H1 (cell line): Measurements from ENCODE around the gene ARHGAP28. TPM values are rescaled to one million over a fixed set of nuclear protein-coding genes. Genes with fewer than 3 reads are reported as not detected.

Experiments
- CTCF ChIA-PET: fragments of 300-600 bp; sonication (Branson Sonifier 250); formaldehyde crosslinking; loops from one replicate; lab custom pipeline; 2021; ENCODE audit not compliant: partially characterized antibody; lab: Charles Lee
- POLR2A ChIA-PET: fragments of 300-600 bp; sonication (Branson Sonifier 250); formaldehyde crosslinking; loops from one replicate; lab custom pipeline; 2021; ENCODE audit warnings: inconsistent platforms; ENCODE audit not compliant: partially characterized antibody; lab: Charles Lee
- DNase-seq, 2 experiments: peaks; one replicate each; pipeline versions ENCODE4 v3.0.0 to v3.0.0-alpha.2; 2010 to 2022; ENCODE audit warnings: low spot score in 2 of 2, low read depth in 1 of 2, mixed read lengths in 1 of 2
- FAIRE-seq: peaks from 2 replicates; lab custom pipeline; 2011; peaks lifted over from hg19 to GRCh38; lab: Jason Lieb, UNC
- H2AFZ ChIP-seq: 2 replicates; pipeline ENCODE4 v1.8.1; 2012; ENCODE audit warnings: low read length, inconsistent platforms
- H2AK5ac ChIP-seq: 2 replicates; pipeline ENCODE4 v1.6.1; 2013; ENCODE audit warnings: low read depth, low read length
- H2BK120ac ChIP-seq: replicated peaks from 2 replicates; pipeline ENCODE3; 2013; ENCODE audit warnings: low read depth, low read length, inconsistent platforms
- H2BK12ac ChIP-seq: 2 replicates; pipeline ENCODE4 v1.6.1; 2013; ENCODE audit warnings: low read depth, low read length
- H2BK15ac ChIP-seq: 2 replicates; pipeline ENCODE4 v1.6.1; 2013; ENCODE audit warnings: low read length
- H2BK20ac ChIP-seq: 2 replicates; pipeline ENCODE4 v1.6.1; 2013; ENCODE audit warnings: low read length
- H2BK5ac ChIP-seq: 2 replicates; pipeline ENCODE4 v1.6.1; 2013; ENCODE audit warnings: low read depth, low read length
- H3K14ac ChIP-seq: 2 replicates; pipeline ENCODE4 v1.6.1; 2013; ENCODE audit warnings: inconsistent platforms; ENCODE audit not compliant: insufficient read length
- H3K18ac ChIP-seq: 2 replicates; pipeline ENCODE4 v1.6.1; 2013; ENCODE audit warnings: low read length; ENCODE audit errors: extremely low read depth
- H3K23ac ChIP-seq: 2 replicates; pipeline ENCODE4 v1.6.1; 2013; ENCODE audit warnings: inconsistent platforms; ENCODE audit not compliant: insufficient read length
- H3K23me2 ChIP-seq: 2 replicates; pipeline ENCODE4 v1.6.1; 2013; ENCODE audit warnings: low read depth, low read length
- H3K27ac ChIP-seq: 2 replicates; pipeline ENCODE4 v1.6.1; 2011; ENCODE audit warnings: low read depth, low read length, inconsistent platforms
- H3K27me3 ChIP-seq, 4 experiments: replicated peaks in 1 of 4; 1 replicate in 1 of 4; 2 replicates in 3 of 4; pipeline versions ENCODE4 v1.6.1 to v1.8.1; 2011 to 2013; ENCODE audit warnings: low read length in 3 of 4, mild to moderate bottlenecking in 3 of 4, inconsistent platforms in 2 of 4, mixed read lengths in 2 of 4, moderate library complexity in 1 of 4; ENCODE audit not compliant: control insufficient read depth in 3 of 4, insufficient read depth in 3 of 4; ENCODE audit errors: extremely low read depth in 1 of 4
- H3K36me3 ChIP-seq, 4 experiments: 2 replicates each; pipeline versions ENCODE4 v1.6.1 to v1.8.1; 2011 to 2013; ENCODE audit warnings: mild to moderate bottlenecking in 4 of 4, low read length in 3 of 4, moderate library complexity in 2 of 4, control low read depth in 1 of 4, inconsistent platforms in 1 of 4; ENCODE audit not compliant: insufficient read depth in 4 of 4, control insufficient read depth in 2 of 4
- H3K4ac ChIP-seq: replicated peaks from 2 replicates; pipeline ENCODE3; 2013; ENCODE audit warnings: low read length, low read depth, mixed read lengths, inconsistent platforms; ENCODE audit not compliant: insufficient read length
- H3K4me1 ChIP-seq, 4 experiments: replicated peaks in 1 of 4; 1 replicate in 1 of 4; 2 replicates in 3 of 4; pipeline versions ENCODE4 v1.6.1 to v1.8.1; 2011 to 2013; ENCODE audit warnings: low read length in 3 of 4, inconsistent platforms in 2 of 4, mixed read lengths in 1 of 4; ENCODE audit not compliant: insufficient read depth in 4 of 4, control insufficient read depth in 3 of 4
- H3K4me2 ChIP-seq, 2 experiments: 2 replicates each; pipeline versions ENCODE4 v1.6.1 to v1.8.1; 2011 to 2013; ENCODE audit warnings: low read depth in 2 of 2, low read length in 2 of 2, control low read depth in 1 of 2, inconsistent platforms in 1 of 2, mild to moderate bottlenecking in 1 of 2; ENCODE audit not compliant: insufficient read depth in 1 of 2
- H3K4me3 ChIP-seq, 4 experiments: fragments of 200-600, 300-600 bp in 1 of 4; sonication (generic), shearing (Covaris generic), sonication (Bioruptor Twin) in 1 of 4; 2 replicates each; pipeline versions ENCODE4 v1.5.1 to v1.8.1; 2011 to 2016; ENCODE audit warnings: low read length in 4 of 4, low read depth in 3 of 4, control low read depth in 2 of 4, inconsistent platforms in 2 of 4, mild to moderate bottlenecking in 2 of 4, mixed read lengths in 1 of 4, moderate library complexity in 1 of 4; ENCODE audit not compliant: insufficient read depth in 2 of 4; ENCODE audit errors: extremely low read depth in 1 of 4
- H3K56ac ChIP-seq: replicated peaks from 2 replicates; pipeline ENCODE3; 2013; ENCODE audit warnings: low read depth, mild to moderate bottlenecking, mixed read lengths, low read length, inconsistent platforms; ENCODE audit not compliant: insufficient read length
- H3K79me1 ChIP-seq: 2 replicates; pipeline ENCODE4 v1.6.1; 2013; ENCODE audit warnings: low read depth, low read length, control low read depth
- H3K79me2 ChIP-seq, 2 experiments: 2 replicates each; pipeline versions ENCODE4 v1.6.1 to v1.8.1; 2012 to 2013; ENCODE audit warnings: low read length in 2 of 2, mild to moderate bottlenecking in 2 of 2, inconsistent platforms in 1 of 2; ENCODE audit not compliant: insufficient read depth in 2 of 2, control insufficient read depth in 1 of 2
- H3K9ac ChIP-seq, 4 experiments: replicated peaks in 1 of 4; 1 replicate in 1 of 4; 2 replicates in 3 of 4; pipeline versions ENCODE4 v1.6.1 to v1.8.1; 2011 to 2013; ENCODE audit warnings: low read depth in 3 of 4, low read length in 3 of 4, control low read depth in 2 of 4, mild to moderate bottlenecking in 2 of 4, moderate library complexity in 2 of 4, inconsistent platforms in 1 of 4; ENCODE audit errors: extremely low read depth in 1 of 4
- H3K9me3 ChIP-seq, 2 experiments: 2 replicates each; pipeline versions ENCODE4 v1.6.1 to v1.8.1; 2012 to 2013; ENCODE audit warnings: mild to moderate bottlenecking in 2 of 2, moderate library complexity in 2 of 2, control low read depth in 1 of 2, inconsistent platforms in 1 of 2, low read depth in 1 of 2, low read length in 1 of 2, mixed read lengths in 1 of 2; ENCODE audit not compliant: insufficient read depth in 2 of 2
- H4K20me1 ChIP-seq, 2 experiments: replicated peaks in 1 of 2; 2 replicates each; pipeline versions ENCODE3 to v1.8.1; 2011 to 2013; ENCODE audit warnings: inconsistent platforms in 2 of 2, low read length in 2 of 2, mild to moderate bottlenecking in 1 of 2; ENCODE audit not compliant: insufficient read depth in 2 of 2, control insufficient read depth in 1 of 2
- H4K5ac ChIP-seq: 2 replicates; pipeline ENCODE4 v1.6.1; 2013; ENCODE audit warnings: low read length, low read depth, mixed read lengths, inconsistent platforms; ENCODE audit not compliant: insufficient read length
- H4K8ac ChIP-seq: 2 replicates; pipeline ENCODE4 v1.8.0; 2013; ENCODE audit warnings: mild to moderate bottlenecking, moderate library complexity, low read length, inconsistent platforms; ENCODE audit not compliant: insufficient read depth; ENCODE audit errors: extremely low read depth
- H4K91ac ChIP-seq: replicated peaks from 2 replicates; pipeline ENCODE3; 2013; ENCODE audit warnings: low read length, mixed read lengths, inconsistent platforms; ENCODE audit not compliant: insufficient read length
- ASH2L ChIP-seq: fragments of 200-600, 300-600 bp; sonication (generic); IDR thresholded peaks from one replicate; pipeline ENCODE4 v1.7.1; 2017; ENCODE audit warnings: low read length
- BACH1 ChIP-seq: IDR thresholded peaks from 2 replicates; pipeline ENCODE4 v1.6.1; 2012; ENCODE audit warnings: low read length, improper control_type of control experiment
- CBX5 ChIP-seq: fragments of 300-800, 300-1000 bp; sonication (generic); IDR thresholded peaks from 2 replicates; pipeline ENCODE4 v1.7.1; 2016; ENCODE audit warnings: antibody characterized with exemption, low read length, low read depth
- HDAC2 ChIP-seq, 2 experiments: fragments of 300-600 bp in 1 of 2; sonication (generic) in 1 of 2; IDR thresholded peaks; 2 replicates each; pipeline ENCODE4 v1.6.1; 2011 to 2012; ENCODE audit warnings: low read depth in 2 of 2, low read length in 2 of 2, mild to moderate bottlenecking in 2 of 2, moderate library complexity in 2 of 2, borderline replicate concordance in 1 of 2, inconsistent platforms in 1 of 2
- KDM1A ChIP-seq: fragments of 200-600, 300-600 bp; sonication (generic); IDR thresholded peaks from 2 replicates; pipeline ENCODE4 v1.7.1; 2016; ENCODE audit warnings: mild to moderate bottlenecking, low read length, borderline replicate concordance
- KDM4A ChIP-seq: IDR thresholded peaks from one replicate; pipeline ENCODE4 v1.7.1; 2012; ENCODE audit warnings: low read depth, mild to moderate bottlenecking, moderate library complexity, low read length, inconsistent platforms; ENCODE audit not compliant: severe bottlenecking
- KDM5A ChIP-seq: fragments of 200-600 bp; IDR thresholded peaks from 2 replicates; pipeline ENCODE4 v1.7.1; 2012; ENCODE audit warnings: mild to moderate bottlenecking, low read length, inconsistent platforms, mixed read lengths
- MAFK ChIP-seq: IDR thresholded peaks from 2 replicates; pipeline ENCODE4 v1.6.1; 2012; ENCODE audit warnings: low read depth, mild to moderate bottlenecking, improper control_type of control experiment, low read length
- SAP30 ChIP-seq: fragments of 300-600 bp; sonication (generic); IDR thresholded peaks from 2 replicates; pipeline ENCODE4 v1.7.1; 2012; ENCODE audit warnings: low read length, moderate library complexity, mild to moderate bottlenecking, inconsistent platforms; ENCODE audit not compliant: insufficient read depth, insufficient replicate concordance
- SUZ12 ChIP-seq: fragments of 200-600 bp; sonication (generic); IDR thresholded peaks from 2 replicates; pipeline ENCODE4 v1.6.1; 2012; ENCODE audit warnings: mild to moderate bottlenecking, inconsistent platforms, low read length, moderate library complexity, mixed read lengths
- ZNF274 ChIP-seq: IDR thresholded peaks from 2 replicates; pipeline ENCODE4 v1.7.0; 2012; ENCODE audit warnings: low read length, borderline replicate concordance; ENCODE audit errors: extremely low read depth
- WGBS, 2 experiments: shearing (Covaris generic) in 1 of 2; methylation state at CpG; one replicate each; pipeline versions ENCODE4 v1.1.6 to v1.1.7; 2013 to 2015; ENCODE audit warnings: low lambda C conversion rate in 2 of 2, mixed read lengths in 2 of 2, inconsistent platforms in 1 of 2, low coverage in 1 of 2, missing lambda C conversion rate in 1 of 2; ENCODE audit not compliant: insufficient replicate concordance in 2 of 2, insufficient coverage in 1 of 2, insufficient read length in 1 of 2; ENCODE audit errors: extremely low coverage in 1 of 2, missing lambda C conversion rate in 1 of 2; 5-methylcytosine and 5-hydroxymethylcytosine counted together
- polyA plus RNA-seq, 7 experiments: library from polyadenylated mRNA; depleted of rRNA in 3 of 7; stranded (reverse) in 5 of 7; unstranded in 2 of 7; fragments of >200 nt in 5 of 7; fragments of 200-250 nt in 2 of 7; gene quantifications; 1 replicate in 5 of 7; 2 replicates in 1 of 7; 4 replicates in 1 of 7; pipeline versions ENCODE4 v1.2.1 to v1.2.3, GENCODE V29; 2011 to 2013; ENCODE audit warnings: missing spikeins in 2 of 7, mixed read lengths in 2 of 7
- total RNA-seq: library from RNA; stranded (reverse); fragmentation: NEBNext Ultra II Directional; extraction: Animal tissue kit (Norgen Biotek cat#: 25700); gene quantifications from 2 replicates; pipeline ENCODE4 v1.2.1, GENCODE V29; 2021

Gene ARHGAP28
- total and polyA plus RNA-seq, 2 of the 8 experiments (the other 6 are each of a cell fraction or from before 2014, with no cell fraction given), result 2.9 to 14.4 TPM

DNA sequence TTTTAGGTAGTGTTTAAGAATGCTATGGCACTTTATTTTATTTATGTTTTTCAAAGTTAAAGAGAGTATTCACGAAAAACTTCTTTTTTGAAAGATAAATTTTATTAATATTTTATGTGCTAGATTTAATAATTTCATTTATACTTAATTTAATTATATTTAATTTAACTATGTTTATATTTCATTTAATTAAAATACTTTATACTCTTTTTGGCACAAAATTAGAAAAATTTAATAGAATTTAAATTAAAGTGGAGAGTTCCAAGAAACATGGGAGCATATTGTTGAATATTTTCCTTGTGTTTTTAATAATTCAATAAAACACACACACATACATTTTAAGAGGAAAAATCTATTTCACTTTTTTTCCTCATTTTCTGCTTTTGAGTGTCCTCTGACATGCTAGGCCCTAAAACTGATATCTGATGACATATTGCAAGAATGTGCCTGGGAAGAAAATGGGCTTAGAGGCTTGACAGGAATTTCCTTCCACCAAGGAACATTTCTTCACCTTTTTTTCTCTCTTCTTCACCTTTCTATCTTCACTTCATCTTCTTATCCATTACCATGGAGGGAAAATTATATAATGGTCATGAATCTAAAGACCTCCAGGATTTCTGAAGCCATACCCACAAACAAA is 15.4 kb downstream of the ARHGAP28 start:
- ChIA-PET POLR2A (no interaction called here), CTCF (no interaction called here)
- Histone ChIP-seq H3K14ac (no peak overlapping the region), H3K27me3 (no peaks in the 10 kb centered on the region), H3K4me1 (peaks cover 0 to 6% (median 3%) of the 10 kb centered on the region in 4 experiments; a peak in 3 of 7 replicates), H3K23ac (no peak overlapping the region), H3K79me1 (no peaks in the 10 kb centered on the region; the same call in 1 of the 2 replicates), H3K4me2 (no peak overlapping the region), H4K20me1 (no peaks in the 10 kb centered on the region), H2BK12ac (no peak overlapping the region), H3K27ac (no peak overlapping the region), H2BK120ac (no peak overlapping the region), H2BK5ac (no peak overlapping the region), H3K56ac (no peak overlapping the region), H3K4ac (no peak overlapping the region), H2AK5ac (no peak overlapping the region), H4K5ac (no peak overlapping the region), H3K4me3 (no peak overlapping the region), H3K79me2 (no peaks in the 10 kb centered on the region), H3K9me3 (no peaks in the 10 kb centered on the region; a peak in 1 of 4 replicates), H4K91ac (no peak overlapping the region), H3K9ac (no peak overlapping the region), H4K8ac (no peak overlapping the region), H3K18ac (no peak overlapping the region), H3K36me3 (no peaks in the 10 kb centered on the region), H2BK20ac (no peak overlapping the region), H3K23me2 (no peaks in the 10 kb centered on the region), H2BK15ac (no peak overlapping the region), H2AFZ (no peak overlapping the region)
- WGBS, 2 experiments, result 85% methylated on average over 1 of the region's 1 CpG; no CpG with 5 or more reads in 1 of the 2 experiments
- DNase-seq (no peak), FAIRE-seq (no peak)
- TF ChIP-seq CBX5 (no peak), SUZ12 (no peak), KDM1A (no peak), KDM4A (no peak), KDM5A (no peak), SAP30 (no peak), BACH1 (no peak), ASH2L (no peak), ZNF274 (no peak), HDAC2 (IDR thresholded peaks at IDR 0.05; ENCODE audit: borderline replicate concordance in 1 of 2, low read depth in 2 of 2, low read length in 2 of 2) (no peak), MAFK (no peak)
